Stimulated activated effector memory CD8-positive, alpha-beta T cell treated with anti-CD3 and anti-CD28 coated beads, Interleukin-12 subunit alpha, Interleukin-12 subunit beta, amount 100 ng/mL, for 72 hours (primary cell): Measurements from ENCODE around the gene MAPT.

Experiments
- ATAC-seq: fragments of 150-1000 bp; cut with Tn5 transposase; 2 replicates; pipeline ENCODE4 v1.10.0; 2021
- DNase-seq, 2 donors: peaks; one replicate each; pipeline ENCODE4 v3.0.0; 2021 to 2022; ENCODE audit warnings: low spot score in 2 of 2
- H3K27ac Mint-ChIP-seq: one replicate; pipeline ENCODE4 v1.8.0; 2022; ENCODE audit warnings: mild to moderate bottlenecking, mixed read lengths
- H3K36me3 Mint-ChIP-seq: one replicate; pipeline ENCODE4 v1.8.0; 2022; ENCODE audit warnings: mild to moderate bottlenecking, mixed read lengths
- H3K4me1 Mint-ChIP-seq: one replicate; pipeline ENCODE4 v1.8.0; 2022; ENCODE audit warnings: mixed read lengths
- H3K4me3 Mint-ChIP-seq: one replicate; pipeline ENCODE4 v1.8.0; 2022; ENCODE audit warnings: mild to moderate bottlenecking, mixed read lengths
- H3K9me3 Mint-ChIP-seq: one replicate; pipeline ENCODE4 v1.8.0; 2022; ENCODE audit warnings: mixed read lengths

Gene MAPT

DNA sequence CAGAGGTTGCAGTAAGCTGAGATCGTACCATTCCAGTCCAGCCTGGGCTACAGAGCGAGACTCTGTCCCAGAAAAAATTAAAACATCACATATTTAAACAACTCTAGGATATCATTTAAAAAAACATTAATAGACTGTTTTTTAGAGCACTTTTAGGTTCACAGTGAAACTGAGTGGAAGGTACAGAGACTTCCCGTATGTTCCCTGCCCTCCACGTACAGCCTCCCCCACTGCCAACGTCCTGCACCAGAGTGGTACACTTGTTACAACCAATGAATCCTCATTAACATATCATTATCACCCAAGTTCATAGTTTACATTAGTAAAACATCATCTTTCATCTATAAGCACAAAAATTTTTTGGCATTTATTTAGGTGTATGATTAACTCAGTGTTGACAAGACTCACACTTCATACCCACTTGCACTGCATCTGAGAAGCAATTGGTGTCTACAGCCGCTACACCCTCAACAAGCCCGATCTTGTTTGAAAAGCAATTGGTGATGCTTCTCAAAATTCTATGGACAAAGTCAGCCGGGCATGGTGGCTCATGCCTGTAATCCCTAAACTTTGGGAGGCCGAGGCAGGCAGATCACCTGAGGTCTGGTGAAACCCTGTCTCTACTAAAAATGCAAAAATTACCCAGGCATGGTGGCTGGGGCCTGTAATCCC is 64.8 kb downstream of the MAPT start:
- Mint-ChIP-seq H3K4me1 (no peaks in the 10 kb centered on the region), H3K27ac (no peak overlapping the region), H3K4me3 (no peak overlapping the region), H3K9me3 (no peaks in the 10 kb centered on the region), H3K36me3 (no peaks in the 10 kb centered on the region)
- DNase-seq (no peak), ATAC-seq (no peak)

DNA sequence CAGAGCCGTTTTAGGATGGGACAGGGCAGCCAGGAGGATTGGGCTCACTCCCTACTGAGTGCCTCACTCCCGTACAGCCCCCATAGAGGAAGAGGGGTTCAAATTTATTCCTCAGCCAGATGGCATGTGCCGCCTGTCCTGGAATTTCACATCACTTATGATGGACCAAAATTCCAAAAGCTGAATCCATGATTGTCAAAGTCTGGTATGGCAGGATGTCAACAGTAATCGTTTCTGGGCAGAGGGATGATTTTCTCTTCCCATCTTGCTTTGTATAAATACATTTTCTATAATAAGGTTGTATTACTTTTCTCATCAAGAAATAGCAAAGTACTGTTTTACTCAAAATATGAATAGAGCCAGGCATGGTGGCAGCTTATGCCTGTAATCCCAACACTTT is 66.0 kb downstream of the MAPT start:
- H3K4me3 Mint-ChIP-seq, result no peak overlapping the region
- no peaks in the 10 kb centered on the region for H3K4me1 Mint-ChIP-seq

DNA sequence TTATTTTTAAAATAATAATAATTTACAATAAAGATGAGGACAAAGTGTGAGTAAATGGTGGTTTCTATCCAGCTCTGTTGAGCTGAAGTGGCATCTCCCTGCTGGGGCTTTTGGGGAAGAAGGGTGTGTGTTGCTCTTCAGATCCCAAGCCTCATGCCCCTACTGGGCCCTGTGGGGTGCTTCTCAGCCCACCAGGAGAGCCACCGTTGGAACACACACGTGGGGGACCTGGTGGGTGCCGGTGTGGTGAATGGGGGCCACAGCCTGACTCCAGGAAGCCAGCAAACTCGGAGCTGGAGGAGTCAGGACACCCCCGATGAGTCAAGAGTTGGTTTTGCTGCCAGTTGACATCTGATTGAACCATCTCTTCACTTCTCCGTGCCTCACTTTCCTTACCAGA is 66.9 kb downstream of the MAPT start:
- no peaks in the 10 kb centered on the region for H3K36me3 Mint-ChIP-seq
- no peak for ATAC-seq
- DNase-seq, result no peak
- no peaks in the 10 kb centered on the region for H3K4me1 Mint-ChIP-seq
- no peaks in the 10 kb centered on the region for H3K9me3 Mint-ChIP-seq
- no peak overlapping the region for H3K4me3 Mint-ChIP-seq
- H3K27ac Mint-ChIP-seq, result no peak overlapping the region

More for the DNA sequence above, 66.0 kb downstream of the MAPT start:
- no peak overlapping the region for H3K27ac Mint-ChIP-seq
- DNase-seq, result no peak
- ATAC-seq, result no peak
- H3K9me3 Mint-ChIP-seq, result no peaks in the 10 kb centered on the region
- no peaks in the 10 kb centered on the region for H3K36me3 Mint-ChIP-seq

DNA sequence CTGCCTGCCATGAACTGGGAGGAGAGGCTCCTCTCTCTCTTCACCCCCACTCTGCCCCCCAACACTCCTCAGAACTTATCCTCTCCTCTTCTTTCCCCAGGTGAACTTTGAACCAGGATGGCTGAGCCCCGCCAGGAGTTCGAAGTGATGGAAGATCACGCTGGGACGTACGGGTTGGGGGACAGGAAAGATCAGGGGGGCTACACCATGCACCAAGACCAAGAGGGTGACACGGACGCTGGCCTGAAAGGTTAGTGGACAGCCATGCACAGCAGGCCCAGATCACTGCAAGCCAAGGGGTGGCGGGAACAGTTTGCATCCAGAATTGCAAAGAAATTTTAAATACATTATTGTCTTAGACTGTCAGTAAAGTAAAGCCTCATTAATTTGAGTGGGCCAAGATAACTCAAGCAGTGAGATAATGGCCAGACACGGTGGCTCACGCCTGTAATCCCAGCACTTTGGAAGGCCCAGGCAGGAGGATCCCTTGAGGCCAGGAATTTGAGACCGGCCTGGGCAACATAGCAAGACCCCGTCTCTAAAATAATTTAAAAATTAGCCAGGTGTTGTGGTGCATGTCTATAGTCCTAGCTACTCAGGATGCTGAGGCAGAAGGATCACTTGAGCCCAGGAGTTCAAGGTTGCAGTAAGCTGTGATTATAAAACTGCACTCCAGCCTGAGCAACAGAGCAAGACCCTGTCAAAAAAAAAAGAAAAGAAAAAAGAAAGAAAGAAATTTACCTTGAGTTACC is 68.0 kb downstream of the MAPT start:
- no peaks in the 10 kb centered on the region for H3K9me3 Mint-ChIP-seq
- ATAC-seq (no peak), DNase-seq (no peak)
- no peaks in the 10 kb centered on the region for H3K36me3 Mint-ChIP-seq
- H3K4me1 Mint-ChIP-seq, result no peaks in the 10 kb centered on the region
- H3K4me3 Mint-ChIP-seq, result no peak overlapping the region
- H3K27ac Mint-ChIP-seq, result no peak overlapping the region

DNA sequence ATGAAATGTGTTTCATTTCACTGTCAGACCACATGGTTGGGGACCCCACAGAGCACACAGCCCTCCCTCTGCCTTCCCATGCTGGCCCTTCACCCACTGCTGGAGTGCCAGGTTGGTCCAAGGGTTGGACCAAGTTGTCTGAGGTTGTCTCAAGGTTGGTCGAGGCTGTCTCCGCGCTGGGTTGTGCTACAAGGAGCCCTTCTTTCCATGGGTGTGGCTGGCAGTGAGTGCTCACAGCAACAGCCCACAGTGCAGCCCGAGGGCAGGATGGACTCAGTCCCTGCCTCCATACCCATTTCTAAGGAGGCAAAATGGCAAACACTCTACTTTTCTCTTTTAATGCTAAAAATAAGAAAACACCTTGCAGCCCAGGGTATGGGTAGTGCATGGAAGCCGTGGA is 68.9 kb downstream of the MAPT start:
- Mint-ChIP-seq H3K4me3 (no peak overlapping the region), H3K27ac (no peak overlapping the region), H3K36me3 (no peaks in the 10 kb centered on the region), H3K9me3 (no peaks in the 10 kb centered on the region), H3K4me1 (no peaks in the 10 kb centered on the region)
- ATAC-seq (no peak), DNase-seq (no peak)

DNA sequence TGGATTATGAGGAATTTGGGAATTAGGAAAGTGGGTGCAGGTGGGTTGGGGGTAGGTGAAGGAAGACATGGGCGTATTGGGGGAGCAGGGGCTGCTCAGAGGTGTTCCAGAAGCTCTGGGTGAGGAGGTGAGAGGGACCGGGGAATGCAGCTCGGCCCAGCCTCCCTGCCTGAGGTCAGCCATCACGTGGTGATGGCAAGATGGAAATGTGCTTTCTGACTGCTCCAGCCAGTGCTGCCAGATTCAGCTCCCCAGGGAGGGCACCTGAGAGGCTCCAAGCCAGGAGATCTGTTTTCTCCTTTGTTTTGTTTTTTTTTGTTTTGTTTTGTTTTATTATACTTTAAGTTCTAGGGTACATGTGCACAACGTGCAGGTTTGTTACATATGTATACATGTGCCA is 69.5 kb downstream of the MAPT start:
- H3K36me3 Mint-ChIP-seq, result no peaks in the 10 kb centered on the region
- H3K27ac Mint-ChIP-seq, result no peak overlapping the region
- no peaks in the 10 kb centered on the region for H3K4me1 Mint-ChIP-seq
- ATAC-seq (no peak), DNase-seq (no peak)
- H3K4me3 Mint-ChIP-seq, result no peak overlapping the region
- no peaks in the 10 kb centered on the region for H3K9me3 Mint-ChIP-seq

DNA sequence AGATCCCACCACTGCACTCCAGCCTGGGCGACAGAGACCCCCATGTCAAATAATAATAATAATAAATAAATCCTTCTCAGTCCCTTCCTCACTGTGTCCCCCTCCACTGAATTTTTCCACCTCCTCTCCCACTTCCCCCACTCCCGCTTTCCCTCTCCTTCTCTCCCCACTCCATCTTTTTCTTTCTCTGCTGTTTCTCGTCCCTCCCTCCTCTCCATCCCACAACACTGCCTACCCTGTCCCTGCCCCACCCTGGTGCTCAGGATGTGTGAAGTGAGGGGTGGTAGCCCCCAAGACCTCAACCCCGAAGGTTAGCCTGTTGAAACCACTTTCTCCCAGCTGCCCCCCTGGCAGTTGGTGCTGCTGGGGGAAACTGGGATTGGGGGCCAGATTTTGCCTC is 70.3 kb downstream of the MAPT start:
- no peak for DNase-seq
- no peak overlapping the region for H3K27ac Mint-ChIP-seq
- H3K4me1 Mint-ChIP-seq, result no peaks in the 10 kb centered on the region

DNA sequence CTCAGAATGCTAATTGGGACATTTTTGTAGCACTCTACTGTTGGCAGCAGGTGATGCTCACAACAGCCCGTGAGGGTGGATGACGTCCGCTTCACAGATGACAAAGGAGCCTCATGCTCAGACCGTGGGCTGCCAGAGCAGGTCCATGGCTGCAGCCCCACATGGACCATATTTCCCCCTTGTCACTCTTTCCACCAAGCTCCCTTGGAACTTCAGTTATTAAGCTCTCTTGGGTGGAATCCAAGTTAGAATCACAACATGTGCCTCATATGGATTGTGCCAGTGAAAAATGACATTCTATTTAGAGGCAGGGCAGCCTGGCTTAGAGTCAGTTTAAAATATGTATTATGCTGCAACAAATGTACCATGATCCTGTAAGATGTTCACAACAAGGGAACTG is 71.5 kb downstream of the MAPT start:
- H3K36me3 Mint-ChIP-seq, result no peaks in the 10 kb centered on the region
- no peak overlapping the region for H3K27ac Mint-ChIP-seq
- H3K9me3 Mint-ChIP-seq, result no peaks in the 10 kb centered on the region

More for the DNA sequence above, 70.3 kb downstream of the MAPT start:
- H3K9me3 Mint-ChIP-seq, result no peaks in the 10 kb centered on the region
- no peaks in the 10 kb centered on the region for H3K36me3 Mint-ChIP-seq
- no peak for ATAC-seq
- H3K4me3 Mint-ChIP-seq, result no peak overlapping the region

DNA sequence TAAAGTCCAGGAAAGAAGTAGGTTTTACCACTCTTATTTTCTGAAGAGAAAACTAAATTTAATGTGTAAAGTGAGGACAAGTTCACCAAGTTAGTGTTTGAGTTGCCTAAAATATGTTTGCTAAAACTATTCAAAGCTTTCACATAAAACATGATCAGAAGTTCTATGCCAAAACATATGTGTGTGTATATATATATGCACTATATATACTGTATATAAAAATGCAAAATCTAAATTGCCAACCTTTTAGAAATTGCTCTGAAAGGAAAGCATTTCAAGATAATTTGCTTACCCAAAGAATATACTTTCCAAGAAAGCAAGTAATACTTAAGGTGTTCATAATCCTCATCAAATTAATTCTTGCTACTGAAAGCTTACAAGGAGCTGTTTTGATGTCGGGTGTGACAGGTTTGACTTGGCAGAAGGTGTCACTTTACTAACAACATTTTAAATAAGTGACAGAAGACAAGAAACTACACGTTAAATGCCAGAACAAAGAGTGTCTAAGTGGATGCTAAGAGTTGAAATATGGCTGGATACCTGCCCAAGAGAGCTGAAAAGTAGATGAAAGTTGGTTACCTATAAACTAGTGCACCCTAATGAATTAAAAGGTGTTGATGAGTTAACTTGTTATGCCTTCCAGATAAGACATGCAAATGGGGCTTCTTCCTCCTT is 72.4 kb downstream of the MAPT start:
- Mint-ChIP-seq H3K9me3 (no peaks in the 10 kb centered on the region), H3K4me3 (no peak overlapping the region), H3K27ac (no peak overlapping the region), H3K4me1 (no peaks in the 10 kb centered on the region), H3K36me3 (no peaks in the 10 kb centered on the region)
- ATAC-seq, result no peak
- no peak for DNase-seq

More for the DNA sequence above, 71.5 kb downstream of the MAPT start:
- DNase-seq (no peak), ATAC-seq (no peak)
- Mint-ChIP-seq H3K4me3 (no peak overlapping the region), H3K4me1 (no peaks in the 10 kb centered on the region)

DNA sequence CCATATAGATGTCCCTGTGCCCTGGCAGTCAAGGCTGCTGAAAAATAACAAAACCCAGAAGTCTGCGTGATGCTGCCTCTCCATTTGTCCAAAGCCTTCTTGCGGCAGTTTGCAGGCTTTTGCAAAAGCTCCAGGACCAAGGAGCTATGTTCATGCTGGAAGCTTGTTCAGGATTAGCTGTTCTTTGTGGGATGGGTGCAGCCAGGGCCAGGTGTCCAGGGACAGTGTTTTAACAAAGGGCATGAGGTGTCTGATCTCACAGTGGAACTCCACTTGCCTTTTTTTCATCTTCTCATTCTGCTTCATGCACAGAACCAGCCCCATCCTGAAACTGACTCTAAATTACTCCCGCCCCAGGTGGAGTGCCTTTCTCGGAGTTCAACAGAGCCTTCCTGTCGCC is 73.0 kb downstream of the MAPT start:
- Mint-ChIP-seq H3K36me3 (no peaks in the 10 kb centered on the region), H3K9me3 (peaks cover 2% of the 10 kb centered on the region), H3K4me1 (no peaks in the 10 kb centered on the region), H3K4me3 (no peak overlapping the region), H3K27ac (no peak overlapping the region)
- no peak for ATAC-seq
- DNase-seq, result no peak

DNA sequence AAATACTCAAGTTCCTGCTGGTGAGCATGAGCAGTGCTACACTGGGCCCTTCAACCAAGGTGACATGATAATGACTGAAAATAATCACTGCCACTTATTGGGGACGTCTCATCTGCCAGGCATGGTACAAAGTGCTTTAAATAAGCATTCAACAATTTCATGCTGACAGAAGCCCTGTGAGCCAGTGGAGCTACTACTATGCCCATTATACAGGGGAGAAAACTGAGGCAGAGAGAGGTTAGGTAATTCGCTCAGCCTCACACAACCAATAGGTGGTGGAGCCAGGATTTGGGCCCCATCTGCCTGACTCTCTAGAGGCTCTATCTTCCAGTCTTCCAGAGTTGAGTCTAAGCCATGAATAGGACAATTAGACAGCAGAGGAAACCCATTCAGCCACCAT is 74.4 kb downstream of the MAPT start:
- no peak overlapping the region for H3K27ac Mint-ChIP-seq
- no peak overlapping the region for H3K4me3 Mint-ChIP-seq
- no peak for DNase-seq
- peaks cover 3% of the 10 kb centered on the region for H3K9me3 Mint-ChIP-seq
- H3K4me1 Mint-ChIP-seq, result no peaks in the 10 kb centered on the region
- ATAC-seq, result no peak
- H3K36me3 Mint-ChIP-seq, result no peaks in the 10 kb centered on the region

DNA sequence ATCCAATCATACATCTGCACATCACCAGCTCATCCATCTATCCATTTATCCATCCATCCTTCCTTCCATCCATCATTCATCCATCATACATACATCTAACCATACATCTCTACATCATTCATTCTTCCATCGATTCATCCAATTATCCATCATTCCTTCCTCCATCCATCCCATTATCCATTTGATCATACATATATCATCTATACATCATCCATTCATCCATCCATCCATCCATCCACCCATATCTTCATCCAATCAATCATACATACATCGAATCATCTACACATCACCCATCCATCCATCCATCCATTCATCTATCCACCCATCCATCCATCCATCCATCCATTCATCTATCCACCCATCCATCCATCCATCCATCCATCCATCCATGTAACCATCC is 75.4 kb downstream of the MAPT start:
- DNase-seq (no peak), ATAC-seq (no peak)
- H3K27ac Mint-ChIP-seq, result no peak overlapping the region
- H3K36me3 Mint-ChIP-seq, result no peaks in the 10 kb centered on the region
- H3K9me3 Mint-ChIP-seq, result peaks cover 3% of the 10 kb centered on the region
- H3K4me1 Mint-ChIP-seq, result no peaks in the 10 kb centered on the region
- H3K4me3 Mint-ChIP-seq, result no peak overlapping the region

DNA sequence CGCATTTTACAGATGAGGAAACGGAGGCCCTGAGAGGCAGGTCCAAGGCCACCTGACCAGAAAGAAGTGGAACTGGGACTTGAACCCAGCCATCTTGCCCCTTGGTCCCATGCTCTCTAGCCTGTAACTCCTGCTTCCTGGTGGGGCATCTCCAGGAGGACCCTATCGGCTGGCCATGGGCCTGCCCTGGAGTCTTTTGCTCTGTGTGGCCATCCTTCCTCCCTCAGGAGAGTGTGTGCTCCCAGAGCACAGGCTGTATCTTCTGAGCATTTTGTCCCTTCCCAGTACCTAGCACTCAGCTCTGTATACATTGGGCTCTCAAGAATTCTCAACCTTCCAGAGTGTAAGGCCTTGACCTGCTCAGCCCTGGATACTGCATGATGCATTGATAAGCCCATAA is 76.3 kb downstream of the MAPT start:
- no peak for ATAC-seq
- no peaks in the 10 kb centered on the region for H3K4me1 Mint-ChIP-seq
- no peak overlapping the region for H3K27ac Mint-ChIP-seq
- DNase-seq, result no peak
- H3K9me3 Mint-ChIP-seq, result peaks cover 3% of the 10 kb centered on the region
- no peaks in the 10 kb centered on the region for H3K36me3 Mint-ChIP-seq
- H3K4me3 Mint-ChIP-seq, result no peak overlapping the region

DNA sequence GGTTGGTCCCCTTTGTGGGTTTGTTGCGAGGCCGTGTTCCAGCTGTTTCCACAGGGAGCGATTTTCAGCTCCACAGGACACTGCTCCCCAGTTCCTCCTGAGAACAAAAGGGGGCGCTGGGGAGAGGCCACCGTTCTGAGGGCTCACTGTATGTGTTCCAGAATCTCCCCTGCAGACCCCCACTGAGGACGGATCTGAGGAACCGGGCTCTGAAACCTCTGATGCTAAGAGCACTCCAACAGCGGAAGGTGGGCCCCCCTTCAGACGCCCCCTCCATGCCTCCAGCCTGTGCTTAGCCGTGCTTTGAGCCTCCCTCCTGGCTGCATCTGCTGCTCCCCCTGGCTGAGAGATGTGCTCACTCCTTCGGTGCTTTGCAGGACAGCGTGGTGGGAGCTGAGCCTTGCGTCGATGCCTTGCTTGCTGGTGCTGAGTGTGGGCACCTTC is 77.4 kb downstream of the MAPT start:
- no peak overlapping the region for H3K27ac Mint-ChIP-seq
- no peak for DNase-seq
- H3K4me1 Mint-ChIP-seq, result no peaks in the 10 kb centered on the region
- no peak for ATAC-seq
- H3K4me3 Mint-ChIP-seq, result no peak overlapping the region
- no peaks in the 10 kb centered on the region for H3K36me3 Mint-ChIP-seq
- H3K9me3 Mint-ChIP-seq, result peaks cover 3% of the 10 kb centered on the region

DNA sequence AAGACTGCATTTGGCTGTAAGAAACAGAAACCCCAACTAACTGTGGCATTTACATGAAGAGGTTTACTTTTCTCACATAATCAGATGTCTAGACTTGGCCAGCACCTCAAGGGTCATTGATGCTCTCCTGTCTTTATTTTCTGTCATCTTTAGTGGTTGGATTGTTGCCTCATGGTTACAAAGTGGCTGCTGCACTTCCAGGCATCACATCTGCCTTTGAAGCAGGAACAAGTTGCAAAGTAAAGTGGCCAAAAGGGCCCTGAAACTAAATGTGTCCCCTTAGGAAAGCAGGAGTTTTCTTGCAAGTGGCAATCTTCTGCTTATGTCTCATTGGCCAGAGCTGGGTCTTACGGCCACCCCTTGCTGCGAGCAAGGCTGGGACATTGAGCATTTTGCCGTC is 78.2 kb downstream of the MAPT start:
- Mint-ChIP-seq H3K4me1 (no peaks in the 10 kb centered on the region), H3K27ac (no peak overlapping the region), H3K9me3 (peaks cover 3% of the 10 kb centered on the region), H3K36me3 (no peaks in the 10 kb centered on the region), H3K4me3 (no peak overlapping the region)
- ATAC-seq (no peak), DNase-seq (no peak)
